ENCODE measurements around the gene NSMF.
"Not testable (repeated sequence)": the region's sequence is repeated elsewhere in the genome, so short reads cannot be mapped to it uniquely, and the experiment has no call there.

The NSMF gene

GRCh38 chr9:137456864-137457405 is 2.2 kb downstream of the NSMF start:
- no peak for DNase-seq

- DNase-seq, result no peak
Observed at GRCh38 chr9:137456061-137456863, 2.9 kb downstream of the NSMF start.

GRCh38 chr9:137455359-137455991 is 3.7 kb downstream of the NSMF start:
- DNase-seq, result no peak

GRCh38 chr9:137454597-137455358 is 4.4 kb downstream of the NSMF start:
- DNase-seq, result no peak

GRCh38 chr9:137454145-137454596 is 5.0 kb downstream of the NSMF start:
- DNase-seq, result no peak

DNA sequence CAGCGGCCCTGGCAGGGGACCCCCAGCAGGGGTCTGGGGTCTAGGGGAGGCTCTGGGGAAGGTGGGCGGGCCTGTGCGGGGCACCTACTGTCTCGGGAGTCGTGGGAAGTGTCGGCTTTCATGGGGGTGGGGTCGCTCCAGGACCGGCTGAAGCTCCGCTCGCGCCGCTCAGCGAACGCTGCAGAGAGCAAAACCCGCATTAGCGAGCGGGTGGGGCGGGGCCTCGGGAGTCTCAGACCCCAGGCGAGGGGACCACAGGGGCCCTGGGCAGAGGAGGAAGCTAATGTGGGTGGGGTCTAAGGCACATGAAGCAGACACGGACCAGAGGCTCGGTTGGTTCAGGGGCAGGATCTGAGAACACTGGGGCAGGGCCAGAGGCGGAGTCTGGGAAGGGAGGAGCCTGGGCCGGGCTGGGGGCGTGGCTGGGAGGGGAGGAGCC is 5.5 kb downstream of the NSMF start:
- DNase-seq, result no peak

DNA sequence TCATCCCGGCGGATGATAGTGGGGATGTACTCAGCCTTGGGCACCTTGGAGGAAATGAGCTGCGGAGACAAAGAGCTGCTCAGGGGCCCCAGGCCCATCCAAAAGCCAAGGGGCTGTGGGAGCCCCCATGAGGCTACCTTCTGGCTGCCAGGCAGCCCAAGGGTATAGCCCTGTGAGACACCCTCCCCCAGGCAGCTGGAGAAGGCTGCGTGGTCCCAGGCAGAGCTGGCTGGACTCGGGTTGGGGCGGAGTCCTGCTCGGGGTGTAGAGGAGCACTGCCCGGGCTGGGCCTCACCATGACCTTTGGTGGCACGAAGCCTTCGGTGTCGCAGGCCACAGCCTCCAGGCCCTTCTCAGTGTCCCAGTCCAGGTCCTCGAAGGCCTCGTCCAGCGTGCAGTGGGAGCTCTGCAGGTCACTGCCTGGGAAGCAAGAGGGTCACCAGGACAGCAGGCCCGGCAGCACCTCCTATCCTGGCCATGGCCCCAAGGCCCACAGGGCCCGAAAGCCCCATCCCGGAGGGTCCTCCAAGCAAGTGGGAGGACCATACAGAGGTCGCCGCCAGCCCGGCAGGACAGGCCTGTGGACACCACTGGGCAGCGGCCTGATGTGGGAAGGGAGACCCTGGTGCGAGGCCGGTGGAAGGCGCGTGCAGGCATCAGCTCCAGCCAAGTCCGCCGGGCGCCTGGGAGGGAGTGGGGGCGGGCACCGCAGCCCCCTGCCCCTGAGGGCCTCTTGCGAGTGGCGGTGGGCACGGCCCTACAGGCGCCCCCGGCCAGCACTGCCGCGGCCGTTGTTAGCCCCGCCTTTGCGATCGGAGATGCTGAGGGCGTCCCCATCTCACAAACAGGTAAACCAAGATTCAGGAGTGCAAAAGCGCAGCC is 6.1 kb downstream of the NSMF start:
- no peak for DNase-seq

DNA sequence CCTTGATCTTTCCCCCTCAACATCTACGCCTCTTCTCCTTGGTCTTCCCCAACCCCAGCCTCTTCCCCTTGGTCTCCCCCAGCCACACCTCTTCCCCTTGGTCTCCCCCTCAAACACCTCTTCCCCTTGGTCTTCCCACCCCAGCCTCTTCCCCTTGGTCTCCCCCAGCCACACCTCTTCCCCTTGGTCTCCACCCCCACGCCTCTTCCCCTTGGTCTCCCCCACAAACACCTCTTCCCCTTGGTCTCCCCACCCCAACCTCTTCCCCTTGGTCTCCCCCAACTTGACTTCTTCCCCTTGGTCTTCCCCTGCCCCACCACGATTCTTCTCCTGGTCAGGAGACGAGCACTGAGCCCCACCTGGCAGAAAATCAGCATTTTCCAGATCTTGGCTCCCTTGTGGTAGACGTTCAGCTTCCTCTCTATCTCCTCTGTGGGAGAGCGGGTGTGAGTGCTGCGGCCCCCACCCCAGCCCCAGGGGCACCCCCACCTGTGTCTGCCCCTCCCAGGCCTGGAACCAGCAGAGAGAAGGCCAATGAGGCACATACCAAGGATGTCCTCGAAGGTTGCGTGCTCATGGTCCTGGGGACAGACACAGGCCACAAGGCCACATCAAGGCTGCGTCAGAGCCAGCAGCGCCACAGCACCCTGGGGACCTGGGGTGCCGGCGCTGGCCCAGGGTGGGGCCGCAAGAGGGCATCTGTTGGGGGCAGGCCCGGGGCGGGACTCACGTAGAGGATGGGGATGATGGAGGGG is 7.0 kb downstream of the NSMF start:
- DNase-seq, result no peak

DNA sequence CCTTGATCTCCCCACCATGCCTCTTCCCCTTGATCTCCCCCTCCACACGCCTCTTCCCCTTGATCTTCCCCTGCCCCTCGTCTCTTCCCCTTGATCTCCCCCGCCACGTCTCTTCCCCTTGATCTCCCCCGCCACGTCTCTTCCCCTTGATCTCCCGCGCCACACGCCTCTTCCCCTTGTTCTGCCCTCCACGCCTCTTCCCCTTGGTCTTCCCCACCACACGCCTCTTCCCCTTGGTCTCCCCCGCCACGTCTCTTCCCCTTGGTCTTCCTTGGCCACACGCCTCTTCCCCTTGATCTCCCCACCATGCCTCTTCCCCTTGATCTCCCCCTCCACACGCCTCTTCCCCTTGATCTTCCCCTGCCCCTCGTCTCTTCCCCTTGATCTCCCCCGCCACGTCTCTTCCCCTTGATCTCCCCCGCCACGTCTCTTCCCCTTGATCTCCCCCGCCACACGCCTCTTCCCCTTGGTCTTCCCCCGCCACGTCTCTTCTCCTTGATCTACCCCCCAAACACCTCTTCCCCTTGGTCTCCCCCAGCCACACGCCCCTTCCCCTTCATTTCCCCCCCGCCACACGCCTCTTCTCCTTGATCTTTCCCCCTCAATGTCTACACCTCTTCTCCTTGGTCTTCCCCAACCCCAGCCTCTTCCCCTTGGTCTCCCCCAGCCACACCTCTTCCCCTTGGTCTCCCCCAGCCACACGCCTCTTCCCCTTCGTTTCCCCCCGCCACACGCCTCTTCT is 7.7 kb downstream of the NSMF start:
- DNase-seq, result not testable (repeated sequence)

GRCh38 chr9:137450539-137451222 is 8.5 kb downstream of the NSMF start:
- DNase-seq, result peak; percentile 42

- peak; percentile 63 for DNase-seq
Observed at GRCh38 chr9:137449931-137450538, 9.1 kb downstream of the NSMF start.

DNA sequence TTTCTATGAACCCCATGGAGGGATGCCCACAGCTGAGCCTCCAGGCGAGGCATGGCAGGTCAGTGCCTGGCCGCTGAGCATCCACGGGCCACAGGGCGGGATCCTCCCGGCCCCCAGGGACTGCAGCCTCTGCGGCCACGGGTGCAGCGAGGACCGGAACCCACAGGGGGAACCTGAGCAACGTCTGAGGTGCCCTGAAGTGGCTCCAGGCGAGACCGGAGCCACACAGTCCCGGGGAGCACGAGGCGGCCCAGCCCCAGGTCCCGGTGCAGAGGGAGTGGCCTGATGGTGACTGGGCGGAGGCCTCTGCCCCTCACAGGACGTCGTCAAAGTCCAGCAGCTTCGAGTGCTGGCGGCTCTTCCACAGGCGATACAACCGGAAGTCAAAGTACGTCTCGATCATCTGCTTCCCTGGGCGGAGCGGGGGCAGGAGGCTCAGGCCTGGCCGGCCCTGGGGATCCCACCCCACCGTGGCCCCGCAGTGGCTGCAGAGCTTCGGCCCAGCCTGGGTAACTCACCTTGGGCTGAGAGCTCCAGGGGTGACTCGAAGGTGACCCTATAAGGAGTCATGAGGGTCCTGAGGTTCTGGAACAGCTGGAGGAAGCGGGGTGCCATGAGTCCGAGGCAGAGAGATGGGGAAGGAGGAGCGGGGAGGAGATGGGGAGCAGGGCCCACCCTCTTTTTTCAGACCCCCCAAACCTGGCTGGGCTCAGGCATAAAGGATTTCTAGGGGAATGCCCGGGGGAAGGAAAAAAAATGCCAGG is 9.9 kb downstream of the NSMF start:
- no peak for DNase-seq

- DNase-seq, result no peak
Observed at GRCh38 chr9:137448602-137448962, 10.6 kb downstream of the NSMF start.

GRCh38 chr9:137447722-137448601 is 11.2 kb downstream of the NSMF start:
- DNase-seq, result no peak

GRCh38 chr9:137446851-137447471 is 12.2 kb downstream of the NSMF start:
- no peak for DNase-seq

DNA sequence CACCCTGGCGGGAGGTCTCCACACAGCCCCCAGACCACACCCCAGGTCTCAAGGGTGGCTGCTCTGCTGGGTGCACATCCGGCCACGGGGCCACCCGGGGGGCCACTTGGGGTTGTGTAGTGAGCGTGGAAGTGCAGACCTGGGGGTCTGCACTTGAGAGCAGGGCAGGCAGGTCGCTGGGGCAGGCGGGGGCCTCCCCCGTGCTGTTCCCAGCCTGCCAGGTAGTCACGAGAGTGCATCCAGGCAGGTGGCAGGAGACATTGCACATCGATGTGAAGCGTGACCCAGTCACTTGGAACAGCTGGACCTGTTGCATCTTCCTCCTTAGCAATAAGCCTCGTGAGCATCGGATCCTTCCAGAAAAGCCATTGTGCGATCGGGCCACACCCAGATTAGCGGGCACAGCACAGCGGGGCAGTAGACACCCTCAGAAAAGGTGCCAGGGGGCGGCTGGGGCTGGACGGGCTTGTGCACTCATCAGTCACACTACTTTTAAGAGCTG is 13.2 kb downstream of the NSMF start:
- DNase-seq, result no peak

DNA sequence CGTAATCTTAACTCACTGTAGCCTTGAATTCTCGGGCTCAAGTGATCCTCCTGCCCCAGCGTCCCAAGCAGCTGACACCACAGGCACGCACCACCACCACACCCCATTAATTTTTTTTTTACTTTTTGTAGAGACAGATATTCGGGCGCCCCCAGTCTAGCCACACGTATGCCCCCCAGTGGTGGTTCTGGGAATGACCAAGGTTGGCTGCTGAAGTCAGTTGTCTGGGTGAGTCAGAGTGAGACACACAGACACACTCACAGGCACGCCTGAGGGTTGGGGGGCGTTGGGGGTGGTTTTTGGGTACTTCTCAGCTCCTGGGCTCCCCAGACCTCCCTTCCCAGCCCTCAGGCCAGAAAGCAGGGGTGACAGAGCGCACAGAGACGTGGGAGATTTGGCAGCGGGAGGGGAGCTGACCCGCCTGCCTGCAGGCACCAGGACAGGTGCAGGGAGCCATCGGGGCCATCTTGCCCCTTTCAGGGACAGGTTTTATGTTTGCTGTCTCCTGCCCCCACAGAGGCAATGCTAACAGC is 13.8 kb downstream of the NSMF start:
- peak; percentile 90 for DNase-seq

Data from activated T-cell treated with anti-CD3 and anti-CD28 coated beads for 4 hours (primary cell).